Measurements from ENCODE around the gene CEACAM19. TPM values are rescaled to one million over a fixed set of nuclear protein-coding genes. Genes with fewer than 3 reads are reported as not detected.
A peak's percentile ranks its signal among the peaks of the same experiment; 100 is the strongest.

The CEACAM19 gene
- total and polyA plus RNA-seq, 2 of the 13 experiments (the other 11 are each of a cell fraction or from before 2014, with no cell fraction given) = 1.3 to 4.0 TPM

DNA sequence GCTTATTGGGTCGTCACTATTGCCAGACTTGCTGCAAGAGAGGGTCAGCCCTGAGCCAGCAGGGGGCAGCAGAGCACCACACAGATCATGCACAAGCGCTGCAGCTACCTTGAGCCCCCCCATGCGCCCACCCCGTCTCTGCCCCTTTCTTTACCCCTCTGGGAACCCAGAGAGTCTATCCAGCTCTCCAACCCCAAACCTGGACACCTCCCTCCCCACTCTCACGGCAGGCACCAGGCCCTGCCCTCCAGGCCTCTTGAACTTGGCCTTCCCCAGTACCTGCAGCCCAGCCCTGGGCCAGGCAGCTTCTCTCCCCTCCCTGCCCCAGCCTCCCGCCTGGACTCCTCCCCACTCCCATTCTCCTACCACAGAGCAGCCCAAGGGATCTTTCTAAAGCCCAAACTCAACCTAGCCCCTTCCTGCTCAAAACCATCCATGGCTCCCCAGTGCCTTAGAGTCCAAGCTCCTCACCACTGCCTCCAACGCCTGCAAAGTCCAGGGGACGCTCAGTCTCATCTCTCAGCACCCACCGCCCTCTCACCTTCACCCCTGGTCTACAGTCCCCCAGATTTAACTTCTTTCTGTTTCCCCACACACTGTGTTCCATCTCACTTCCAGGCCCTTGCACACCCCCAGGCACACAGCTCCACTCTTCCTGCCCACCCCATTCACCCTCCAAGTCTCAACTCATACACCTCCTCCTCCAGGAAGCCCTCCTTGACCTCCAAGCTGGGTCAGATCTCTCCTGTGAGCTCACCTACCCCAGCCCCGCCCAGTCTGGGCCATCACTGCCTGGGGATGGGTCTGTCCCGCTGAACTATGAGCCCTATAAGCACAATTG is 18.2 kb downstream of the CEACAM19 start (continued):
- TF ChIP-seq FOXA1 (IDR thresholded peaks at IDR 0.05) (no peak), FOXA1 (CRISPR knock-in tag; IDR thresholded peaks at IDR 0.05) (no peak), FOXC1 (CRISPR knock-in tag; IDR thresholded peaks at IDR 0.05; ENCODE audit: borderline replicate concordance) (peak; percentile 61; the same call in 1 of the 2 replicates), ISL2 (CRISPR knock-in tag; IDR thresholded peaks at IDR 0.05) (peak; percentile 23; the same call in 1 of the 2 replicates), ZFP1 (CRISPR knock-in tag; IDR thresholded peaks at IDR 0.05) (0 out of 2 replicates have a peak, but pooled peaks have one; percentile 24), MAZ (IDR thresholded peaks at IDR 0.05; ENCODE audit: borderline replicate concordance, low read depth, low read length) (0 out of 2 replicates have a peak, but pooled peaks have one; percentile 9), MAZ (CRISPR knock-in tag; IDR thresholded peaks at IDR 0.05; ENCODE audit: low read depth) (0 out of 2 replicates have a peak, but pooled peaks have one; percentile 14), ZBTB8A (CRISPR knock-in tag; IDR thresholded peaks at IDR 0.05; ENCODE audit: borderline replicate concordance, low read depth) (no peak), NAIF1 (CRISPR knock-in tag; IDR thresholded peaks at IDR 0.05; ENCODE audit: borderline replicate concordance) (no peak), ZNF740 (CRISPR knock-in tag; IDR thresholded peaks at IDR 0.05) (peak; percentile 88), MED13 (CRISPR knock-in tag; IDR thresholded peaks at IDR 0.05) (0 out of 2 replicates have a peak, but pooled peaks have one; percentile 21), SP4 (CRISPR knock-in tag; IDR thresholded peaks at IDR 0.05) (peak; percentile 31; the same call in 1 of the 2 replicates), SOX13 (IDR thresholded peaks at IDR 0.05) (no peak), SOX13 (CRISPR knock-in tag; conservative IDR thresholded peaks at IDR 0.05 in 1 of 2, IDR thresholded peaks at IDR 0.05 in 1 of 2) (no peak), STAG1 (CRISPR knock-in tag; IDR thresholded peaks at IDR 0.05) (peak; percentile 96), ZNF253 (CRISPR knock-in tag; IDR thresholded peaks at IDR 0.05; ENCODE audit: borderline replicate concordance) (no peak), ZNF780A (CRISPR knock-in tag; IDR thresholded peaks at IDR 0.05) (no peak), ZFP36L1 (CRISPR knock-in tag; IDR thresholded peaks at IDR 0.05) (no peak), ZSCAN22 (CRISPR knock-in tag; IDR thresholded peaks at IDR 0.05) (0 out of 2 replicates have a peak, but pooled peaks have one; percentile 17), SMC3 (IDR thresholded peaks at IDR 0.05; ENCODE audit: low read length) (peak; percentile 79), NCOR1 (IDR thresholded peaks at IDR 0.05; ENCODE audit: borderline replicate concordance, low read length) (0 out of 2 replicates have a peak, but pooled peaks have one; percentile 19), SKI (IDR thresholded peaks at IDR 0.05; ENCODE audit: partially characterized antibody) (peak; percentile 72), ZNF644 (CRISPR knock-in tag; IDR thresholded peaks at IDR 0.05; ENCODE audit: low read depth) (no peak)
- TF ChIP-seq, protein P1, sequence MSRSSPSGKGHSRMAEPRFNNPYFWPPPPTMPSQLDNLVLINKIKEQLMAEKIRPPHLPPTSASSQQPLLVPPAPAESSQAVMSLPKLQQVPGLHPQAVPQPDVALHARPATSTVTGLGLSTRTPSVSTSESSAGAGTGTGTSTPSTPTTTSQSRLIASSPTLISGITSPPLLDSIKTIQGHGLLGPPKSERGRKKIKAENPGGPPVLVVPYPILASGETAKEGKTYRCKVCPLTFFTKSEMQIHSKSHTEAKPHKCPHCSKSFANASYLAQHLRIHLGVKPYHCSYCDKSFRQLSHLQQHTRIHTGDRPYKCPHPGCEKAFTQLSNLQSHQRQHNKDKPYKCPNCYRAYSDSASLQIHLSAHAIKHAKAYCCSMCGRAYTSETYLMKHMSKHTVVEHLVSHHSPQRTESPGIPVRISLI (CRISPR knock-in tag; IDR thresholded peaks at IDR 0.05; ENCODE audit: borderline replicate concordance) = peak; percentile 65; the same call in 1 of the 2 replicates
- TF ChIP-seq, protein P2, sequence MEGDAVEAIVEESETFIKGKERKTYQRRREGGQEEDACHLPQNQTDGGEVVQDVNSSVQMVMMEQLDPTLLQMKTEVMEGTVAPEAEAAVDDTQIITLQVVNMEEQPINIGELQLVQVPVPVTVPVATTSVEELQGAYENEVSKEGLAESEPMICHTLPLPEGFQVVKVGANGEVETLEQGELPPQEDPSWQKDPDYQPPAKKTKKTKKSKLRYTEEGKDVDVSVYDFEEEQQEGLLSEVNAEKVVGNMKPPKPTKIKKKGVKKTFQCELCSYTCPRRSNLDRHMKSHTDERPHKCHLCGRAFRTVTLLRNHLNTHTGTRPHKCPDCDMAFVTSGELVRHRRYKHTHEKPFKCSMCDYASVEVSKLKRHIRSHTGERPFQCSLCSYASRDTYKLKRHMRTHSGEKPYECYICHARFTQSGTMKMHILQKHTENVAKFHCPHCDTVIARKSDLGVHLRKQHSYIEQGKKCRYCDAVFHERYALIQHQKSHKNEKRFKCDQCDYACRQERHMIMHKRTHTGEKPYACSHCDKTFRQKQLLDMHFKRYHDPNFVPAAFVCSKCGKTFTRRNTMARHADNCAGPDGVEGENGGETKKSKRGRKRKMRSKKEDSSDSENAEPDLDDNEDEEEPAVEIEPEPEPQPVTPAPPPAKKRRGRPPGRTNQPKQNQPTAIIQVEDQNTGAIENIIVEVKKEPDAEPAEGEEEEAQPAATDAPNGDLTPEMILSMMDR (CRISPR knock-in tag; IDR thresholded peaks at IDR 0.05) = peak; percentile 97
- TF ChIP-seq, protein P3, sequence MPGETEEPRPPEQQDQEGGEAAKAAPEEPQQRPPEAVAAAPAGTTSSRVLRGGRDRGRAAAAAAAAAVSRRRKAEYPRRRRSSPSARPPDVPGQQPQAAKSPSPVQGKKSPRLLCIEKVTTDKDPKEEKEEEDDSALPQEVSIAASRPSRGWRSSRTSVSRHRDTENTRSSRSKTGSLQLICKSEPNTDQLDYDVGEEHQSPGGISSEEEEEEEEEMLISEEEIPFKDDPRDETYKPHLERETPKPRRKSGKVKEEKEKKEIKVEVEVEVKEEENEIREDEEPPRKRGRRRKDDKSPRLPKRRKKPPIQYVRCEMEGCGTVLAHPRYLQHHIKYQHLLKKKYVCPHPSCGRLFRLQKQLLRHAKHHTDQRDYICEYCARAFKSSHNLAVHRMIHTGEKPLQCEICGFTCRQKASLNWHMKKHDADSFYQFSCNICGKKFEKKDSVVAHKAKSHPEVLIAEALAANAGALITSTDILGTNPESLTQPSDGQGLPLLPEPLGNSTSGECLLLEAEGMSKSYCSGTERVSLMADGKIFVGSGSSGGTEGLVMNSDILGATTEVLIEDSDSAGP (CRISPR knock-in tag; IDR thresholded peaks at IDR 0.05; ENCODE audit: borderline replicate concordance) = peak; percentile 48; the same call in 1 of the 2 replicates
